Coronary artery (tissue), 2 donors: ENCODE results near the gene CCDC39.
"Not testable (repeated sequence)": the region's sequence is repeated elsewhere in the genome, so short reads cannot be mapped to it uniquely, and the experiment has no call there.

Source experiments
- DNase-seq: peaks from one replicate; pipeline ENCODE4 v3.0.0-alpha.2; 2017; ENCODE audit warnings: low spot score
- H3K27ac ChIP-seq, 2 donors: fragments of 200-600 bp; sonication (generic); one replicate each; pipeline ENCODE4 v1.5.1; 2016 to 2019
- H3K4me3 ChIP-seq: fragments of 200-600 bp; sonication (generic); 2 replicates; pipeline ENCODE4 v1.5.1; 2016; ENCODE audit warnings: mild to moderate bottlenecking, moderate library complexity
- CTCF ChIP-seq: fragments of 200-600 bp; sonication (generic); IDR thresholded peaks from one replicate; pipeline ENCODE4 v1.5.1; 2019; ENCODE audit warnings: antibody characterized with exemption

CCDC39 gene

GRCh38 chr3:180631317-180631716 is 48.0 kb downstream of the CCDC39 start:
- Histone ChIP-seq H3K27ac (no peak overlapping the region), H3K4me3 (no peak overlapping the region)
- no peak for DNase-seq
- TF ChIP-seq CTCF: no peak

- TF ChIP-seq CTCF: no peak
- Histone ChIP-seq H3K4me3 (no peak overlapping the region), H3K27ac (no peak overlapping the region)
- DNase-seq: no peak
Measured at GRCh38 chr3:180630371-180630770, 48.9 kb downstream of the CCDC39 start.

GRCh38 chr3:180626844-180627243 is 52.4 kb downstream of the CCDC39 start:
- H3K27ac ChIP-seq: no peak overlapping the region
- no peak for TF ChIP-seq CTCF
- DNase-seq: no peak
- no peak overlapping the region for H3K4me3 ChIP-seq

- no peak overlapping the region for H3K27ac ChIP-seq
- no peak for DNase-seq
- no peak for TF ChIP-seq CTCF
- H3K4me3 ChIP-seq: no peak overlapping the region
Measured at GRCh38 chr3:180624714-180625113, 54.6 kb downstream of the CCDC39 start.

- no peak for TF ChIP-seq CTCF
- no peak overlapping the region for H3K27ac ChIP-seq
- no peak overlapping the region for H3K4me3 ChIP-seq
- no peak for DNase-seq
Measured at GRCh38 chr3:180619723-180620122, 59.6 kb downstream of the CCDC39 start.

GRCh38 chr3:180618563-180618962 is 60.7 kb downstream of the CCDC39 start:
- not testable (repeated sequence) for H3K4me3 ChIP-seq, DNase-seq, H3K27ac ChIP-seq

GRCh38 chr3:180617049-180617448 is 62.2 kb downstream of the CCDC39 start:
- no peak for TF ChIP-seq CTCF
- Histone ChIP-seq H3K27ac (no peak overlapping the region), H3K4me3 (no peak overlapping the region)
- DNase-seq: no peak

GRCh38 chr3:180615954-180616353 is 63.3 kb downstream of the CCDC39 start:
- H3K27ac ChIP-seq: no peak overlapping the region

More at GRCh38 chr3:180615954-180616353, 63.3 kb downstream of the CCDC39 start:
- no peak for DNase-seq
- H3K4me3 ChIP-seq: no peak overlapping the region
- no peak for TF ChIP-seq CTCF
